IMR-90 (cell line): ENCODE results near the gene PDCD1.

Source experiments
- CHD1 ChIP-seq: IDR thresholded peaks from 2 replicates; pipeline ENCODE4 v1.6.1; 2012; ENCODE audit warnings: low read depth, low read length, improper control_type of control experiment
- MXI1 ChIP-seq: IDR thresholded peaks from 2 replicates; pipeline ENCODE4 v1.6.1; 2012; ENCODE audit warnings: low read depth, mild to moderate bottlenecking, low read length, moderate library complexity, borderline replicate concordance
- POLR2A ChIP-seq: IDR thresholded peaks from 2 replicates; pipeline ENCODE4 v1.6.1; 2012; ENCODE audit warnings: mild to moderate bottlenecking, low read depth, low read length
- RAD21 ChIP-seq: IDR thresholded peaks from 2 replicates; pipeline ENCODE4 v1.6.1; 2012; ENCODE audit warnings: low read length, improper control_type of control experiment
- USF2 ChIP-seq: fragments of 150-350 bp; IDR thresholded peaks from 2 replicates; pipeline ENCODE4 v1.6.1; 2017; ENCODE audit warnings: mild to moderate bottlenecking, antibody characterized with exemption, low read length, low read depth
- TF ChIP-seq, protein P1 (sequence below): conservative IDR thresholded peaks from 2 replicates; pipeline ENCODE4 v1.5.1; 2012; ENCODE audit warnings: mild to moderate bottlenecking, low read depth, low read length, improper control_type of control experiment

DNA sequence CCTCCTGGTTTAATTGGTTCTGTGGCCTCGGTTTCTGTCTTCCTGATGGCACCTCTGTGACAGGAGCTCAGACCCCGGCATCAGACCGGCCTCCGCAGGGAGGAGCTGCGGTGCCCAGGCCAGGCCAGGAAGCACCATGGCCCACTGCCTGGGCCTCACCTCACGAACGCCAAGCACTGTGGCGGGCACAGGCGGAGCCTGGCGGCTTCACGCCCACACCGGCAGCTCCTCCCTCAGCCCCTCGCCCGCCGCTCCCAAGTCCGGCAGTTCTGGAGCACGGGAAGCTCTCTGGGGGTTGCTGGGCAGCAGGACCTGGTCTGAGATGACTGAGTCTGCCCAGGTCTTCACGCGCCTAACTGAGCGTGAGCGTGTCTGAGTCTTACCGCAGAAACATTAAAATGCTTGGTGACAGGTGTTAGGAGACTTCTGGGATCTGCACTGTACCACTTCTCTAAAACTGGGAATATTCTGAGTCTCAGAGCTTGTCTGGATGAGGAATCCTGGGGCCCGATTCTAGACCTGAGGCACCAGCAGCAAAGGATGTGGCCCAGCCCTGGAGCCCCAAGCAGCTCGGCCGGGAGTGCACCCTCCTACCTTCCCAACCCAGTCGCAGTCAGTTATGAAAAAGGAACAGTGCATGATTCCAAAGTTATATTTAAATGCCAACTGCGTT, 32.8 kb upstream of the PDCD1 start:
- TF ChIP-seq, protein P1, sequence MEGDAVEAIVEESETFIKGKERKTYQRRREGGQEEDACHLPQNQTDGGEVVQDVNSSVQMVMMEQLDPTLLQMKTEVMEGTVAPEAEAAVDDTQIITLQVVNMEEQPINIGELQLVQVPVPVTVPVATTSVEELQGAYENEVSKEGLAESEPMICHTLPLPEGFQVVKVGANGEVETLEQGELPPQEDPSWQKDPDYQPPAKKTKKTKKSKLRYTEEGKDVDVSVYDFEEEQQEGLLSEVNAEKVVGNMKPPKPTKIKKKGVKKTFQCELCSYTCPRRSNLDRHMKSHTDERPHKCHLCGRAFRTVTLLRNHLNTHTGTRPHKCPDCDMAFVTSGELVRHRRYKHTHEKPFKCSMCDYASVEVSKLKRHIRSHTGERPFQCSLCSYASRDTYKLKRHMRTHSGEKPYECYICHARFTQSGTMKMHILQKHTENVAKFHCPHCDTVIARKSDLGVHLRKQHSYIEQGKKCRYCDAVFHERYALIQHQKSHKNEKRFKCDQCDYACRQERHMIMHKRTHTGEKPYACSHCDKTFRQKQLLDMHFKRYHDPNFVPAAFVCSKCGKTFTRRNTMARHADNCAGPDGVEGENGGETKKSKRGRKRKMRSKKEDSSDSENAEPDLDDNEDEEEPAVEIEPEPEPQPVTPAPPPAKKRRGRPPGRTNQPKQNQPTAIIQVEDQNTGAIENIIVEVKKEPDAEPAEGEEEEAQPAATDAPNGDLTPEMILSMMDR, result no peak
- TF ChIP-seq USF2 (no peak), MXI1 (no peak), RAD21 (no peak), POLR2A (no peak), CHD1 (no peak)
